ENCODE measurements around the gene CCDC51. TPM values are rescaled to one million over a fixed set of nuclear protein-coding genes. Genes with fewer than 3 reads are reported as not detected.

CCDC51 gene
- polyA plus RNA-seq, 1 donor (not counting 4 experiments of a cell fraction or from before 2014, with no cell fraction given) = 27.9 TPM

DNA sequence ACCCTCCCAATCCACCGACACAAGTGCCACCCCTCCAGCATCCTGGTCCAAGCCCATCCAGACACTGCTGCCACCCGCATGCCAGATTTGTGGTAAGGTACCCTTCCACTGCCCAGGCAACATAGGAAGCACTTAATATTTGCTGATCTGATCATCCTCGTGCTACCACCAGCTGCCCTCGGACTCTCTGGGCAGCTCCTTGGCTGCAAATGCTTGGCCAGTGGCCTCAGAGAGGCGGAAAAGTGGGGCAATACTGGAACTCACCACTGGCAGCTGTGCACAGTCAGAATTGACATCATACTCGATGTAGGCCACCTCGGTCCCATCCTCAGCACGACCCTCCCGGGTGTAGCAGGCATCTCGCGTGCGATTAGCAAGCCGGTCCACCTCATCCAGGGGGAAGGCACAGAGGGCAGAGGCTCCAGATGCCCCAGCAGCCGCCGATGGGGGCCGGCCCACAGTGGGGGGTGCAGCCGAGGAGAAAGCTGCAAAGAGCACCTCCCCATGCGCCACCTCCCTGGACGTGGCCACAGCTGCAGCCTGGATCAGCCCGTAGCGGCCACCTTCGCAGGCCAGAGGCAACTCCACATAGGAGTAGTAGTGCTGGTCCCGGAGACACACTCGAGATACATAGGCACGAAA is 16.6 kb downstream of the CCDC51 start:
- Histone ChIP-seq H3K9ac (ENCODE audit: control insufficient read depth, extremely low read depth, insufficient read depth, low read length) (no peak overlapping the region), H2AFZ (ENCODE audit: control insufficient read depth, low read length) (no peak overlapping the region), H3K9me1 (ENCODE audit: control insufficient read depth, extremely low read depth, insufficient read depth, low read length) (no peaks in the 10 kb centered on the region), H3K36me3 (ENCODE audit: control insufficient read depth in 2 of 2, extremely low read depth in 1 of 2, insufficient read depth in 2 of 2, low read length in 2 of 2) (peaks cover 36 to 45% of the 10 kb centered on the region in 2 experiments), H3K4me1 (ENCODE audit: control insufficient read depth, extremely low read depth, insufficient read depth, low read length) (peaks cover 44% of the 10 kb centered on the region), H3K4me3 (ENCODE audit: control insufficient read depth in 2 of 3, extremely low read depth in 1 of 3, insufficient read depth in 2 of 3, low read depth in 1 of 3, low read length in 3 of 3) (no peak overlapping the region), H3K9me3 (ENCODE audit: control insufficient read depth, low read depth, low read length) (no peaks in the 10 kb centered on the region), H3K27me3 (ENCODE audit: control insufficient read depth, extremely low read depth, insufficient read depth, low read length) (no peaks in the 10 kb centered on the region), H3K4me2 (ENCODE audit: control insufficient read depth, extremely low read depth, insufficient read depth, low read depth, low read length) (no peak overlapping the region), H3K79me2 (ENCODE audit: control insufficient read depth, insufficient read depth, low read length) (peaks cover 80% of the 10 kb centered on the region), H3K27ac (ENCODE audit: control insufficient read depth, insufficient read depth, low read length) (no peak overlapping the region), H4K20me1 (ENCODE audit: control insufficient read depth, extremely low read depth, insufficient read depth, low read length) (peaks cover 24% of the 10 kb centered on the region)
- dilution Hi-C loops (cut with MboI; ENCODE audit: extremely low pct_ligation_motif_present, low sequenced_read_pairs) = no loop called here
- no peak for FAIRE-seq
- TF ChIP-seq, protein P1, sequence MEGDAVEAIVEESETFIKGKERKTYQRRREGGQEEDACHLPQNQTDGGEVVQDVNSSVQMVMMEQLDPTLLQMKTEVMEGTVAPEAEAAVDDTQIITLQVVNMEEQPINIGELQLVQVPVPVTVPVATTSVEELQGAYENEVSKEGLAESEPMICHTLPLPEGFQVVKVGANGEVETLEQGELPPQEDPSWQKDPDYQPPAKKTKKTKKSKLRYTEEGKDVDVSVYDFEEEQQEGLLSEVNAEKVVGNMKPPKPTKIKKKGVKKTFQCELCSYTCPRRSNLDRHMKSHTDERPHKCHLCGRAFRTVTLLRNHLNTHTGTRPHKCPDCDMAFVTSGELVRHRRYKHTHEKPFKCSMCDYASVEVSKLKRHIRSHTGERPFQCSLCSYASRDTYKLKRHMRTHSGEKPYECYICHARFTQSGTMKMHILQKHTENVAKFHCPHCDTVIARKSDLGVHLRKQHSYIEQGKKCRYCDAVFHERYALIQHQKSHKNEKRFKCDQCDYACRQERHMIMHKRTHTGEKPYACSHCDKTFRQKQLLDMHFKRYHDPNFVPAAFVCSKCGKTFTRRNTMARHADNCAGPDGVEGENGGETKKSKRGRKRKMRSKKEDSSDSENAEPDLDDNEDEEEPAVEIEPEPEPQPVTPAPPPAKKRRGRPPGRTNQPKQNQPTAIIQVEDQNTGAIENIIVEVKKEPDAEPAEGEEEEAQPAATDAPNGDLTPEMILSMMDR (optimal IDR thresholded peaks at IDR 0.05 in 1 of 3, IDR thresholded peaks at IDR 0.05 in 1 of 3, conservative IDR thresholded peaks at IDR 0.05 in 1 of 3; ENCODE audit: extremely low read depth in 1 of 3, insufficient read depth in 2 of 3, low read length in 3 of 3) = no peak
- TF ChIP-seq EZH2 (IDR thresholded peaks at IDR 0.05; ENCODE audit: low read length) = no peak
- no peak for DNase-seq (ENCODE audit: low read depth, low spot score)

GRCh38 chr3:48422681-48423080 is 17.2 kb downstream of the CCDC51 start:
- Histone ChIP-seq H3K9me1 (ENCODE audit: control insufficient read depth, extremely low read depth, insufficient read depth, low read length) (no peaks in the 10 kb centered on the region), H3K36me3 (ENCODE audit: control insufficient read depth in 2 of 2, extremely low read depth in 1 of 2, insufficient read depth in 2 of 2, low read length in 2 of 2) (peaks cover 37 to 47% of the 10 kb centered on the region in 2 experiments), H3K9ac (ENCODE audit: control insufficient read depth, extremely low read depth, insufficient read depth, low read length) (no peak overlapping the region), H4K20me1 (ENCODE audit: control insufficient read depth, extremely low read depth, insufficient read depth, low read length) (peaks cover 24% of the 10 kb centered on the region), H3K79me2 (ENCODE audit: control insufficient read depth, insufficient read depth, low read length) (peaks cover 73% of the 10 kb centered on the region), H3K27ac (ENCODE audit: control insufficient read depth, insufficient read depth, low read length) (no peak overlapping the region), H3K9me3 (ENCODE audit: control insufficient read depth, low read depth, low read length) (no peaks in the 10 kb centered on the region), H3K4me2 (ENCODE audit: control insufficient read depth, extremely low read depth, insufficient read depth, low read depth, low read length) (no peak overlapping the region), H2AFZ (ENCODE audit: control insufficient read depth, low read length) (no peak overlapping the region), H3K4me3 (ENCODE audit: control insufficient read depth in 2 of 3, extremely low read depth in 1 of 3, insufficient read depth in 2 of 3, low read depth in 1 of 3, low read length in 3 of 3) (no peak overlapping the region), H3K27me3 (ENCODE audit: control insufficient read depth, extremely low read depth, insufficient read depth, low read length) (no peaks in the 10 kb centered on the region), H3K4me1 (ENCODE audit: control insufficient read depth, extremely low read depth, insufficient read depth, low read length) (peaks cover 37% of the 10 kb centered on the region)
- no peak for FAIRE-seq
- DNase-seq (ENCODE audit: low read depth, low spot score) = no peak
- TF ChIP-seq EZH2 (IDR thresholded peaks at IDR 0.05; ENCODE audit: low read length) = no peak
- TF ChIP-seq, protein P1 (optimal IDR thresholded peaks at IDR 0.05 in 1 of 3, IDR thresholded peaks at IDR 0.05 in 1 of 3, conservative IDR thresholded peaks at IDR 0.05 in 1 of 3; ENCODE audit: extremely low read depth in 1 of 3, insufficient read depth in 2 of 3, low read length in 3 of 3) = no peak
- dilution Hi-C loops (cut with MboI; ENCODE audit: extremely low pct_ligation_motif_present, low sequenced_read_pairs) = no loop called here

All from keratinocyte (primary cell).